Activated gamma-delta T cell treated with Interleukin-2 at 50 U/mL for 16 hours (primary cell): ENCODE data around the gene SCAMP4.

ENCODE experiments used
- DNase-seq: peaks from one replicate; pipeline ENCODE4 v3.0.0-alpha.2; 2020

SCAMP4 gene

DNA sequence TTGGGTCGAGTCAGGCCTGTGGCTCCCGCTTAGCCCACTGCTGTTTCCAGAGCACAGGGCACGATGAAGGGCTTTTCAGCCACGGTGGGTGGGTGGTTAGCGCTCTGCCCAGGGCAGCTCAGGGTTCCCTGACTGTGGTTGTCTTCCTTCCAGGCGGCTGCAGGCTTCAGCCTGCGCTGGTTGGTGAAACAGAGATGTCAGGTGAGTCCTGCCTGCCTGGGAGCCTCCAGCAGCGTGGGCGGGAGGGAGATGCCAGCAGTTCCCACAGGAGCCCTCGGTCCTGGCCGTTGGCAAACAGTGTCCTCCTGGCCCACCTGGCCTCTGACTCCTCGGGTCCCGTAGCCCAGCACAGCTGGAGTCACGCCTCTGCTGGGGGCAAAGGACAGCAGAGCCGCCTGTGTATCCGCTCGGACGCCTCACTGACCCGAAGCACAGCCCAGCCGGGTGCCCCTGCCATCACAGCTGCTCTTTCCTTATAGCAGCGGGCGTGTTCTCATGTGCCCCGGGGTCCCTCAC is 9.7 kb downstream of the SCAMP4 start:
- DNase-seq, result no peak

- no peak for DNase-seq
Observed at GRCh38 chr19:1917146-1917545, 11.9 kb downstream of the SCAMP4 start.

DNA sequence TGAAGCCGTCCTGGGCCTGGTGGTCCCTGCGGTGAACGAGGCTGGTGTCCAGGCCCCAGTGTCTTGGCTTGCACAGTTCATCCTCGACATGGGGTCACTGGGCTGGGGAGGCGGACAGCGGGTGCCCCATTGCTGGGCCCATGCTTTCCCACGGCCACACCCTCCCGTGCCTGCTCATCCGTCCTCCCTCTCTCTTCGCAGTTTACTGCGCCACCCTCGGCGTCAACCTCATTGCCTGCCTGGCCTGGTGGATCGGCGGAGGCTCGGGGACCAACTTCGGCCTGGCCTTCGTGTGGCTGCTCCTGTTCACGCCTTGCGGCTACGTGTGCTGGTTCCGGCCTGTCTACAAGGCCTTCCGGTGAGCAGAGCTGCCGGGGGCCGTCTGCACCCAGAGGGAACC is 12.7 kb downstream of the SCAMP4 start:
- DNase-seq, result no peak

DNA sequence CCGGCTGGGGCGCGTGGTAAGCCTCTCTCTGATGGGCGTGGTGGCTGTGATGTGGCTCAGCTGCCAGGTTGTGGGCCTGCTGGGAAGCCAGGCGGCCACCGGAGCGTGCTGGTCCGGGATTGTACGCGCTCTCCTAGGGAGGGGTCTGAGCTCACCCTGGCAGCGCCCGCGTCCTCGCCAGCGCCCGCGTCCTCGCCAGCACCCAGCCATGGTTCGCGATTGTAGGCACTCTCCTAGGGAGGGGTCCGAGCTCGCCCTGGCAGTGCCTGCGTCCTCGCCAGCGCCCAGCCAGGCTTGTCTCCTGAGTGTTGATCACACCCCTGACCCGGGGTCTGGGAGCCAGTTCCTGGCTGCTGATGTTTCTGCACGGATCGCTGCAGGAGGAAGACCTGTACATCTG is 13.8 kb downstream of the SCAMP4 start:
- DNase-seq, result no peak

DNA sequence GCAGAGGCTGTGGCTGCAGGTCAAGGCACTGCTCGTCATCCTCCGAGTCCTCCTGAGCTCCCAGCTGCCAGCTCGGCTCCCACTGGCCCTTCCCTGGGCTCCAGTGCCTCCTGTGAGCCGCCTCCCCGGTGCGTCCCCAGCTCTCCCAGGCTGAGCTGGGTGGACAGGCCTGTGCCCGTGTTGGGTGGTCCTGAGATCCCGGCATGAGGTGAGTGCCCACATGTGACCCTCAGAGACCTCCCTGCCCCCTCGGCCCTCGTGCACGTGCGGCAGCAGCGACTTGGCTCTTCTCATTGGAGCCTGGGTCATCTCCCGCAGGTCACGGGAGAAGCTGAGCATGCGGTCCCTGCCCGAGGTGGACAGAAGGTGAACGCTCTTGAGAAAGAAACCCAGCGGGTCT is 15.4 kb downstream of the SCAMP4 start:
- no peak for DNase-seq

DNA sequence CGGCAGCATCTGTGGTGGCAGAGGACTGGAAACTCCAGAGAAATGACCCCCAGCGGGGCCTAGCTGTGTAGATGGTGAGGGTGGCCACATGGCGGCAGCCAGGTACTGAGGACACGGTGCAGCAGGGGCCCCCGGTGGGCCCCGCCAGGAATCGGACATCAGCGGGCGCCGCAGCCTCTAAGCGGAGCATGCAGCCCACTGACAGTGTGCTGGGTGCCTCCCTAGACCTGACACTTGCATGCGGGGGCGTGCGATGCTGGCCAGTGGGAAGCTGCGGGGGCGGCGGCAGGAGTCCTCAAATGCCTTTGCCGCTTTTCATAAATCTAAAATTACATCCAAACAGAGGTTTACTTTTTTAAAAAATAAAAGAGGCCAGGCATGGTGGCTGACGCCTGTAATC is 16.1 kb downstream of the SCAMP4 start:
- DNase-seq, result no peak

GRCh38 chr19:1921825-1922224 is 16.6 kb downstream of the SCAMP4 start:
- DNase-seq, result no peak

DNA sequence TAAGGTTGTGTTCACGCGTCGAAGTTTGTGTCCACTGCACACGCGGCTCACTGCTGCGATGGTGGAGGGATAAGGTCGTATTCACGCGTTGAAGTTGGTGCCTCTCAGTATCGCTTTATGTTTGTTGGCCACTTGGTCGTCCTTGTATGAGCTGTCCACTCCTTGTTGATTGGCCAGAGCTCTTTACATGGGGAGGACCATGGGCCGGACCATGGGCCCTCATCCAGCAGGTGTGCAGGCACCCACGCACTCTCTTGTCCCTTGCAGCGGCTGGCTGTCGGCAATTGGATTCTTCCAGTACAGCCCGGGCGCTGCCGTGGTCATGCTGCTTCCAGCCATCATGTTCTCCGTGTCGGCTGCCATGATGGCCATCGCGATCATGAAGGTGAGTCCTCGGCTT is 17.6 kb downstream of the SCAMP4 start:
- DNase-seq, result no peak

DNA sequence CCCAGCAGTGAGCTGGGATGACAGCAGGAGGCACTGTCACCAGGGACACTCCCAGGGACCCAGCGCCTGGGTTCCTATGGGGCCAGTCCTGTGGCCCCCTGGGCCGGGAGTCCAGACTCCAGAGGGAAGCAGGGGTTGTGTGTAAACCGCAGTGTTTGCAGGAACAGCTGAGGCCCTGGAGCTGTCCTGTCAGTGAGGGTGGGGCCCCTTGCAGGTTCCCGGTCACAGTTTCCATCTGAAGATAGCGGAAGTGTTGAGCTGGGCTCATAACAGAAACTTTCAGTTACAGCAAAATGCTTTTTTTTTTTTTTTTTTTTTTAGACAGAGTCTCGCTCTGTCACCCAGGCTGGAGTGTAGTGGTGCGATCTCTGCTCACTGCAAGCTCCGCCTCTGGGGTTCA is 18.1 kb downstream of the SCAMP4 start:
- no peak for DNase-seq

DNA sequence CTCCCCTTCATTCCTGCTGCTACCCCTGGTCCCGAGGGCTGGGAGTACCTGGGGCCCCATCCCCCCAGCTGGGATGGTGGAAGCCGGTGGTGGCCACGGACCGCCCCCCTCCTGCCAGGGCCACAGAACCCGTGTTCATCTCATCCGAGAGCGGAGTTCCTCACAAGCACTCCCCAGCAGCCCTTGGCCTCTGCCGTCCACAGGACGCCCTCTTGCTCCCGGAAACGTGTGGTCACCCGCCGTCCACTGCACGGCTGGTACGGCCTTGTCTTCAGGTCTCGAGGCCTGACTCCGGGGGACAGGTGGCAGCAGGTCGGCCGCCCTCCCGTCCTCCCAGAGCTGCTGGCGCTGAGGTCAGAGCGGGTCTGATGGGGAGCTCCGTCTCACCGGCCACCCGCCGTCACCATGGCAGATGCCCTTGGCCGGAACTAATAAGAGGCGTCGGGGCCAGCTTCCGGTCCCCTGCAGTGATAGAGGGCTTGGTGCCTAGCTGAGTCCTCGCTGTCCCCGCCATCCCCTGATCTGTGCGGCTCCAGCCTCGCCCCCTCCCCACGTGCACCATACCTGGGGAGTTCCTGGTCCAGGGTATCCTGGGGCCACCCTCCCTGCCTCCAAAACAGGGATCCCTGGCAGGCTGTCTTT is 19.2 kb downstream of the SCAMP4 start:
- no peak for DNase-seq

DNA sequence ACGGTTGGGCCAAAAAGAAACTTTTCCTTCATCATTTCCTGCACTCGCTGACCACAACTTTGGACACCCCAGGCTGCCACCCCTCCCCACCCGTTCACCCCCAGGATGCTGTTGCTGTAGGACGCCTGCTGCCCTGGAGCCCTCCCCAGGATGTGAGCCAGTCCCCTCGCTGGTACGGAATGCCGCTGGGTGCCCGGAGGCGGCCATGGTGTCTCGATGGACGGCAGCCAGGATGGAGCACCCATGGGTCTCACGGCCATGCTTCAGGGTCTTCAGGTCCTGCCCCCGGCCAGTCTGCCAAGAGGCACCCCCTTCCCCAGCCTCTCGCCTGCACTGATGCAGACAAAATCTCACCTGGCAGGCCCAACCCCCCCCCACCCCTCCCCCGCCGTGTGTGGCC is 20.3 kb downstream of the SCAMP4 start:
- no peak for DNase-seq

DNA sequence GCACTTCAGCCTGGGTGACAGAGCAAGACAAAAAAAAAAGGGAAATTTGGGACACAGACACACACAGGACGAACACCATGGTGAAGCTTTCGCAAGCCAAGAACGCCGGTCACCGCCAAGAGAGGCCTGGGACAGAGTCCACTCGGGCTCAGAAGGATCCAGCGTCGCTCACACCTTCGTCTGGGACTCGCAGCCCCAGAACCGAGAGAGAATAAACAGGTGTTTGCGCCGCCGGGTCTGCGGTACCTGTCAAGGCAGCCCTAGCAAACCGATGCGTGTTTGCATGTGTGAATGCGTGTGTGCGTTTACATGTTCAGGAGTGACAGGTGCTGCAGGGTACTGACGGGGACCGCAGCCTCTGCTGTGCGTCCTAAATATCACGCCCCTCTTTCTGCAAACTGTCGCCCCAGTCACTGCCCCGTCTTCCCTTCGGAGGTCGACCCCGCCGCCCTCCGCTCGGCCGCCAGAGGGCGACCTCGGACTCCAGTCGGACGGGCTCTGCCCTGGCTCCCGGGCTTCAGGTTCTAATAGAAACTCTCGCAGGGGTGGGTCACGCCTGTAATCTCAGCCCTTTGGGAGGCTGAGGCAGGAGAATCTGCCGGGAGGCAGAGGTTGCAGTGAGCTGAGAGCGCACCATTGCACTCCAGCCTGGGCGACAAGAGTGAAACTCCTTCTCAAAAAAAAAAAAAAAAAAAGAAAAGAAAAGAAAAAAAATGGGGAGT is 24.0 kb downstream of the SCAMP4 start:
- peak; percentile 87 for DNase-seq

DNA sequence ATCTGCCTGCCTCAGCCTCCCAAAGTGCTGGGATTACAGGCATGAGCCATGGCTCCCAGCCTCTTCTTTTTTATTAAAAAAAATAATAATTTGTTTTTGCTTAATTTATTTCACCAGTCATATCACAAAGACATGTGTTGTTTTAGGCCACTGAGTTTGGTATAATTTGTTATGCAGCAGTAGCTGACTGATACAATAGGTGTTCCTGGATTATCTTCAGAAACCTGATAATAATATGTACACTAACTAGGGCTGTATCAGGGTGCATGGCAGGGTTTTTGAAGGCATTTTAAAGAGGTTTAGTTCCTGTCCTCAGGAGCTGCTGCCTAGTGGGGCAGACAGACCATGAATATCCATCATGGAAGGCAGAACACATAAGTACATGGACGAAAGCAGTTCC is 26.2 kb downstream of the SCAMP4 start:
- no peak for DNase-seq

- no peak for DNase-seq
Observed at GRCh38 chr19:1932395-1932794, 27.2 kb downstream of the SCAMP4 start.

DNA sequence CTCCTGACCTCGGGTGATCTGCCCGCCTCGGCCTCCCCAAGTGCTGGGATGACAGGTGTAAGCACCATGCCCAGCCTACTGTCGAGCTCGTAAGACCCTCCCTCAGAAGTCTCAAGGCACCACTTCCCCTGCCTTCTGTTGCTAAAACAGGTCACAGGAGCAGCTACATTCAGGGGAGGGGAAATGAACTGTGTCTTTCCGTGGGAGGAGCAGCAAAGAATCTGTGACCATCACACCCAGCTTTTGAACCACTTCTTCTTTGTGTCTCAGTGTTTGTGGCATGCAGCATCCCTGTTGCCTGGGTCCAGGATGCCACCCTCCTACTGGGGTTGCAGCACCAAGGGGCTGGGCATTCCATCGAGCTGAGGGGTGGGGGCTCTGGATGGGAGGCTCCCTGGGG is 28.0 kb downstream of the SCAMP4 start:
- no peak for DNase-seq

DNA sequence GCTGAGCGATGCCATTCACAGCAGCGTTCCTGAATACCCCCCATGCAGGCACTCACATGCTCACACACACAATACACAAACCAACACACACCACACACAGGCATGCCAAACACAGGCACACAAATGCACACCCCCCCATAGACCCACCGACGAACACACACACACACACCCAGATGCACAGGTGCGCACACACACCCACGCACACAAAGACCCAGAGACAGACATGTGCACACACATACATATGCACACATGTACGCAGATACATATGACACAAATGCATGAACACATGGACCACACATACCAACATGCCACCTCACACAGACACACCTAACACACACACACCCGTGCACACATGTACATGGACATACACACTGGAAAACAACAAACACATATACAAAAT is 28.7 kb downstream of the SCAMP4 start:
- no peak for DNase-seq

DNA sequence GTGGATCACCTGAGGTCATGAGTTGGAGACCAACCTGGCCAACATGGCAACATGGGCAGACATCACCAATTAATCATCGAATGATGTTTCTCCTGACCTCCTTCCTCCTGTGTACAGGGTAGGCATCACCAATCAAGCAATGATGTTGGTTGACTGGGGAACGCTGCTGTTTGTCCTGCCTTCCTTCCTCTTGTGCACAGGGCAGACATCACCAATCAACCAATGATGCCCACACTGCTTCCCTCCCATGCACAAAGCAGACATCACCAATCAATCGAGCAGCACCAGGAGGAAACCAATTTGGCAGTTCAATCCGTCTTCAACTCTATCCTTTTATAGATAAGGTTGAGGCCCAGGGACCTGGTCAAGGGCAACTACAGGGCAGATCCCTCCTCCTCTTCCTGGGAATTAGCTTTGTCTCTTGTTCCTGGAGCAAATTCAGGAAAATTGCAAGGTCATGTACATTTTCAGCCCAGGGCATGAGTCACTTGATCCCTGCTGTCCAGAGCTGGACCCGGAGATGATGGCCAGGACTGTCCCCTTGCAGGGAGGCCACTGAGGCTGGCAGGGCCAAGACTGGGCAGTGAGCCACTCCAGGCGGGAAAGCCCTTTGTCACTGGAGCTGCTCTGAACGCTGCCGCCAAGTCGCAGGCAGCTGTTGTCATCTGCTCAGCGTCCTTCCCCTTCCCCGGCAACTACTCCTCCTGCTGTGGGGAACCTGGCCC is 30.4 kb downstream of the SCAMP4 start:
- no peak for DNase-seq

- DNase-seq, result no peak
Observed at GRCh38 chr19:1936430-1936829, 31.2 kb downstream of the SCAMP4 start.

DNA sequence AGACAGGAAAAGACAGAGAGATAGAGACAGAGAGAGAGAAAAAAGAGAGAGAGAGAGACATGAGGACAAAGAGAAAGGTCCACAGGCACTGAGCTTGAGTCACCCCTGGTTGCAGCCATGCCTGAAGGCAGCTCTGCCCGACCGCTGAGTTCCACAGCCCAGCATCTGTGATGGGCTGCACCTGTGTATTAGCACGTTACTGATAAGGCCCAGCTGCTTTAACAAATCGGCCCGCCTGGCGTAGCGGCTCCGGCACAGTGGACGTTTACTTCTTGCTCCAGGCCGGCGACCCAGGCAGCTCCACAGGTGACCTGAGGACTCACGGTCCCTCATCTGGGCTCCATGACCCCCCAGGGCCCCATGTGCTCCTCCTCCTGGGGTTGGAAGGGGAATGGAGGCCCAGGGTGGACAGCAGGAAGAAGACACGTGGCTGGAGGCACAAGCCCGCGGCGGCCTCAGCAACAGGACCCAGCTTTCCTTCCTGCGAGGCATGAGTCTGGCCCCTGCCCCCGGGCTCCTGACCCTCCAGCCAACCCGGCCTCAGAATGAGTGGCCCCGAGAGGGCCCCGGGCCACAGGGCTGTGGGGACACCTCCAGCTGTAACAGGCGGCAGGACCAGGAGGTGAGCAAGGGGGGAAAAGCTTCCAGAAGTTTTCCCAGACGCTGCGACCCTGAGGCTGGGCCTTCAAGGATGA is 31.9 kb downstream of the SCAMP4 start:
- DNase-seq, result no peak

DNA sequence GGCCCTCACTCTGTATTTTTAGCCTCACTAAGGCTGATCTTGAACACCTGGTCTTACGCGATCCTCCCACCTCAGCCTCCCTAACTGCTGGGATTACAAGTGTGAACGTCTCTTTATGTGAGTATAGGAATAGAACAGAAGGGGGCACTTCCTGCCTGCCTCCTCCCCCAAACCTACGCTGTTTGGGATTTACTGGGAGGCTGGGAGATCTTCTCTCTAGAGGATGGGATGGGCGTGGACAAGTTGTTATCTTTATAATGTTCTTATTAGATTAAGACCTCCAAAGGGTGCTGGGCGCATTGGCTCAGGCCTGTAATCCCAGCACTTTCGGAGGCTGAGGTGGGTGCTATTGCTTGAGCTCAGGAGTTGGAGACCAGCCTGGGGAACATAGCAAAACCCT is 32.9 kb downstream of the SCAMP4 start:
- DNase-seq, result no peak

DNA sequence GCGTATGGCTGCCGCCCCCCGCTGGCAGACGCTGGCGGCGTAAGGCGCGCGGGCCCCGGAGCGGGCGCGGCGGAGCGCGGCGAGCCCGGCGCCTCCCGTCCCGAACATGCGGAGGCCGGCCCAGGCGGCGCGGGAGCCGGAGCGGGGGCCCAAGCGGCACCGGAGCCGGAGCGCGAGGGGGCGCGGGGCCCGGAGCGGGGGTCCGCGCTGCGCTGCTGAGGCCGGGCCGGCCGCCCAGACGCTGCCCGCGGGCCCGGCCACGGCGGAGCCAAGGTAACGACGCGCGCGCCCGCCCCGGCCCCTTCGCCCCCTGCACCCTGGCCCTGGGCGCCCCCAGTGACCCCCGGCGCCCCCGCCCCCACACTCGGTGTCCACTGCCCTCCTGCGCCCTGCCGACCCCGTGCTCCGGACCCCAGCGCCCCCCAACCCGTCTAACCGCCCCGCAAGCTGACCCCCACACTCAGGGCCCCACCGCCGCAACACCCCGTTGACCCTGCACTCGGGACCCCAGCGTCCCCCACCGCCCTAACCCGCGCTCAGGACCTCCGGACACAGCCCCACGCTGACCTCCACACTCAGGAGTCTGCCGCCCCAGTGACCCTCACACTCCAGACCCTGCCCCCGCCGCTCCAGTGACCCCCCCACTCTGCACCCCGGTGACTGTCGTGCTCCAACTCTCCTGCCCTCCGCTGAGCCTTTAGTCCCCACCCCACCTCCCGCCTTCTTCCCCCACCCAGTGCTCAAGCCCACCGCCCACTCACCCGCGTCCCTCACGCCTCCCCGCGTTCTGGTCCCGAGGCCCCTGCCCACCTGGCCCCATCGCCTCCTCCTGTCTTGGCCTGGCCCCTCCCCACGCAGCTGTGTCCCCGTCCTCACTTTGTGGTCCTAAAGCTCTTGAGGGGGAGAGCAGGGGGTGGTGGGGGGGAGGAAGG is 36.2 kb downstream of the SCAMP4 start, which contains the start of gene CSNK1G2:
TSS of gene CSNK1G2 (plus strand) at position 27 of the 932 bp plus-strand sequence. CDS start 28,601 bp downstream, outside the sequence.
- peak; percentile 18 for DNase-seq
